CD4-positive, alpha-beta T cell (primary cell): Measurements from ENCODE around the gene PRSS35. TPM values are rescaled to one million over a fixed set of nuclear protein-coding genes. Genes with fewer than 3 reads are reported as not detected.

Source experiments
- ATAC-seq: fragments of 200-7000 bp; cut with Tn5 transposase; one replicate; pipeline ENCODE4 v1.10.0; 2022; ENCODE audit warnings: mild to moderate bottlenecking; ENCODE audit not compliant: poor library complexity
- CTCF ChIA-PET: fragments of 350-600 bp; sonication (Branson Sonifier 250); formaldehyde crosslinking; loops from one replicate; lab custom pipeline; 2021; ENCODE audit warnings: antibody characterized with exemption, inconsistent platforms; lab: Charles Lee
- POLR2A ChIA-PET: fragments of 350-600 bp; sonication (Branson Sonifier 250); formaldehyde crosslinking; loops from one replicate; lab custom pipeline; 2021; ENCODE audit warnings: antibody characterized with exemption, inconsistent platforms; lab: Charles Lee
- DNase-seq, 14 experiments: peaks; one replicate each; pipeline ENCODE4 v3.0.0-alpha.2; 2013 to 2020; ENCODE audit warnings: mixed read lengths in 2 of 14
- H3K27ac ChIP-seq, 2 donors: one replicate each; pipeline versions ENCODE4 v1.5.1 to v1.7.0; 2013; ENCODE audit warnings: low read length in 2 of 2, low read depth in 1 of 2, mild to moderate bottlenecking in 1 of 2
- H3K27me3 ChIP-seq, 2 experiments: 1 replicate in 1 of 2; 2 replicates in 1 of 2; pipeline versions ENCODE4 v1.6.1 to v1.7.0; 2013; ENCODE audit warnings: low read length in 2 of 2, control low read depth in 1 of 2, mild to moderate bottlenecking in 1 of 2, moderate library complexity in 1 of 2; ENCODE audit not compliant: insufficient read depth in 2 of 2, control insufficient read depth in 1 of 2
- H3K36me3 ChIP-seq: one replicate; pipeline ENCODE4 v1.6.1; 2013; ENCODE audit warnings: low read length, control low read depth; ENCODE audit not compliant: insufficient read depth
- H3K4me1 ChIP-seq: one replicate; pipeline ENCODE4 v1.6.1; 2013; ENCODE audit warnings: low read length, control low read depth; ENCODE audit not compliant: insufficient read depth
- H3K4me3 ChIP-seq: one replicate; pipeline ENCODE4 v1.5.1; 2013; ENCODE audit warnings: mild to moderate bottlenecking, low read length, moderate library complexity
- H3K9me3 ChIP-seq, 2 experiments: 1 replicate in 1 of 2; 2 replicates in 1 of 2; pipeline versions ENCODE4 v1.6.1 to v1.7.0; 2013; ENCODE audit warnings: low read length in 2 of 2, mild to moderate bottlenecking in 2 of 2, control low read depth in 1 of 2, moderate library complexity in 1 of 2; ENCODE audit not compliant: control insufficient read depth in 1 of 2, insufficient read depth in 1 of 2
- H3K27ac Mint-ChIP-seq: one replicate; pipeline ENCODE4 v1.8.0; 2020; ENCODE audit warnings: mixed read lengths
- H3K27me3 Mint-ChIP-seq: one replicate; pipeline ENCODE4 v1.8.0; 2021; ENCODE audit warnings: mixed read lengths
- H3K36me3 Mint-ChIP-seq: one replicate; pipeline ENCODE4 v1.8.0; 2021; ENCODE audit warnings: low read depth, mixed read lengths
- H3K4me1 Mint-ChIP-seq: one replicate; pipeline ENCODE4 v1.8.0; 2021; ENCODE audit warnings: low read depth, mixed read lengths
- H3K4me3 Mint-ChIP-seq: one replicate; pipeline ENCODE4 v1.8.0; 2020; ENCODE audit warnings: mild to moderate bottlenecking, mixed read lengths
- H3K9me3 Mint-ChIP-seq: one replicate; pipeline ENCODE4 v1.8.0; 2020; ENCODE audit warnings: mixed read lengths
- CTCF ChIP-seq: fragments of 200-600 bp; IDR thresholded peaks from one replicate; pipeline ENCODE4 v1.8.0; 2022; ENCODE audit warnings: antibody characterized with exemption, mild to moderate bottlenecking
- intact Hi-C, 2 experiments: fragments of 100-400 bp; cut with DNase I in 1 of 2; cut with micrococcal nuclease in 1 of 2; formaldehyde crosslinking; loops; one replicate each; pipeline versions ENCODE4 v1.15.1 to v1.9.0; 2023 to 2025; cut with DNase I, micrococcal nuclease
- total RNA-seq, 174 experiments: library from RNA in 2 of 174; stranded (reverse) in 2 of 174; gene quantifications; one replicate each; pipeline ENCODE4 v1.2.3 and lab custom pipeline; 2021 to 2026

The PRSS35 gene
- total RNA-seq, 2 experiments from 2014 or later: not detected

- no peak overlapping the region for H3K27ac Mint-ChIP-seq
- no peak overlapping the region for H3K4me3 Mint-ChIP-seq
- H3K36me3 Mint-ChIP-seq: no peaks in the 10 kb centered on the region
- Histone ChIP-seq H3K4me3 (no peak overlapping the region), H3K27me3 (peaks cover 10 to 26% of the 10 kb centered on the region in 2 experiments), H3K4me1 (peaks cover 4% of the 10 kb centered on the region), H3K27ac (no peak overlapping the region), H3K9me3 (no peaks in the 10 kb centered on the region), H3K36me3 (no peaks in the 10 kb centered on the region)
- intact Hi-C loops: loop anchor here (5.0 to 10.0 kb wide), 2 partner anchors 446 to 1239 kb away; partner anchors contain the start of genes DOP1A (in 1 of the 2) and UBE3D (in 1 of the 2)
- ATAC-seq: no peak
- H3K9me3 Mint-ChIP-seq: no peaks in the 10 kb centered on the region
- DNase-seq: no peak
- peaks cover 51% of the 10 kb centered on the region for H3K27me3 Mint-ChIP-seq
- ChIA-PET POLR2A (no interaction called here), CTCF (no interaction called here)
- H3K4me1 Mint-ChIP-seq: peaks cover 6% of the 10 kb centered on the region
- TF ChIP-seq CTCF: no peak
These were observed 1.1 kb upstream of the PRSS35 start for GRCh38 chr6:83511266-83511665.

GRCh38 chr6:83514466-83514865 is 2.1 kb downstream of the PRSS35 start:
- no peak for TF ChIP-seq CTCF
- H3K4me3 ChIP-seq: no peak overlapping the region
- H3K27me3 ChIP-seq: peaks cover 10 to 26% of the 10 kb centered on the region in 2 experiments
- intact Hi-C loops: loop anchor here (2.0 to 10.0 kb wide), 3 partner anchors 450 to 1244 kb away; partner anchors contain the start of genes DOP1A (in 1 of the 2) and UBE3D (in 1 of the 2)
- CTCF ChIA-PET: interaction anchor here (1.2 to 1.4 kb wide), 2 partner anchors 9 to 16 kb away, joined by 3 to 4 read pairs; no protein-coding TSS in a partner anchor
- no peaks in the 10 kb centered on the region for H3K9me3 ChIP-seq
- peaks cover 6% of the 10 kb centered on the region for H3K4me1 Mint-ChIP-seq
- POLR2A ChIA-PET: no interaction called here
- peaks cover 4% of the 10 kb centered on the region for H3K4me1 ChIP-seq
- H3K9me3 Mint-ChIP-seq: no peaks in the 10 kb centered on the region
- DNase-seq: no peak
- H3K27ac Mint-ChIP-seq: no peak overlapping the region
- H3K4me3 Mint-ChIP-seq: no peak overlapping the region
- peaks cover 61% of the 10 kb centered on the region for H3K27me3 Mint-ChIP-seq
- H3K27ac ChIP-seq: no peak overlapping the region
- H3K36me3 Mint-ChIP-seq: no peaks in the 10 kb centered on the region
- H3K36me3 ChIP-seq: no peaks in the 10 kb centered on the region
- ATAC-seq: no peak

DNA sequence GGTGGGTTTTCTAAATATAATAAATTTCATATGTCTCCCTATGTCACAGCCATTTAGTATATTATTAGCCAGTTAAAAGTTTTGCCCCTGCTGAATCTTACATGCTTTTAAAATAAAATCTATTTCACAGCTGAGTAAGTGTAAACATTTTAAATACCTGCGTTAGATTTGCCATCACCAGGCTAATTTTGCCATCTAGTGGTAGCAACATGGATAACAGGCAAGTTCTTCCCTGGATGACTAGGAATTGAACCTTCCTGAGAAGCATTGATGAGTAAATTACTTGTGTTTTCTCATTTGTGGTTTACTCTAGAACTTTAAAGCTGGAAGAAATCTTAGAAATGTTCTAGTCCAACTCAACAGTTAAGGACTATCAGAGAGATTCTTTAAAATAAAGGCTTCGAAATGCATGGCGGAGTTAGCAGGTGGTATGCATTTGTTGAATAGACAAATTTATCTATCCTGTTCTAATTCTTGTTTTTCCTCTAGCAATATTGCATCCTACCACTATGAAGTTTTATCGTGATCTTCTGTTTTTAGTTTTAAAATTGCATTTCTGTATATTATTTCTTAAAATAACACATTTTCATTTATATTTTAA is 2.6 kb downstream of the PRSS35 start:
- Mint-ChIP-seq H3K36me3 (no peaks in the 10 kb centered on the region), H3K27me3 (peaks cover 64% of the 10 kb centered on the region), H3K4me1 (peaks cover 6% of the 10 kb centered on the region), H3K4me3 (no peak overlapping the region), H3K27ac (no peak overlapping the region), H3K9me3 (no peaks in the 10 kb centered on the region)
- H3K9me3 ChIP-seq: no peaks in the 10 kb centered on the region
- ChIA-PET POLR2A (no interaction called here), CTCF (interaction anchor here (1.2 to 1.4 kb wide), 2 partner anchors 10 to 16 kb away, joined by 3 to 4 read pairs; no protein-coding TSS in a partner anchor)
- ATAC-seq: no peak
- no peak overlapping the region for H3K27ac ChIP-seq
- peaks cover 4% of the 10 kb centered on the region for H3K4me1 ChIP-seq
- peak; percentile 66 for TF ChIP-seq CTCF
- no peaks in the 10 kb centered on the region for H3K36me3 ChIP-seq
- peak in 3 of 14 experiments; percentile 41 to 58 (median 54) for DNase-seq
- no peak overlapping the region for H3K4me3 ChIP-seq
- peaks cover 10 to 26% of the 10 kb centered on the region in 2 experiments for H3K27me3 ChIP-seq
- intact Hi-C loops: loop anchor here (2.0 to 10.0 kb wide), 4 partner anchors 293 to 1244 kb away; partner anchors contain the start of genes DOP1A (in 1 of the 2) and UBE3D (in 1 of the 2)
